Right cardiac atrium (tissue), 5 donors: ENCODE data around the gene MRPS23. TPM values are rescaled to one million over a fixed set of nuclear protein-coding genes. Genes with fewer than 3 reads are reported as not detected.

Experiments used
- polyA plus RNA-seq: library from polyadenylated mRNA; stranded (reverse); fragments of 200-250 nt; gene quantifications from one replicate; pipeline ENCODE4 v1.2.3, GENCODE V29; 2013
- total RNA-seq, 4 donors: library from RNA; stranded (reverse); fragmentation: NEBNext Ultra II Directional; extraction: Animal tissue kit (Norgen Biotek cat#: 25700); gene quantifications; one replicate each; pipeline ENCODE4 v1.2.1, GENCODE V29; 2021
- donor health status: healthy with polysubstance abuse.
- donor health status: DM: no; HTN: yes; CAD: no.
- donor health status: DM: no; HTN: no; CAD: no.
- donor health status: DM: no; HTN: yes; CAD: no; lungs with severe emphysema.
- donor health status: DM: yes; HTN: yes; CAD: no.

The MRPS23 gene
- total and polyA plus RNA-seq, 5 donors: 50.9 to 68.3 (median 60.8) TPM

Other genes with a start within 250 kb of the MRPS23 start
- not detected for gene CCDC182, start 104.7 kb downstream of the MRPS23 start, total RNA-seq
- not detected for gene CCDC182, start 104.7 kb downstream of the MRPS23 start, polyA plus RNA-seq
- 10 to 100 TPM; 53.1 to 60.5 (median 55.1) TPM for gene CUEDC1, start 105.4 kb upstream of the MRPS23 start, total RNA-seq
- 41.0 TPM for gene CUEDC1, start 105.4 kb upstream of the MRPS23 start, polyA plus RNA-seq
- gene VEZF1, start 138.2 kb upstream of the MRPS23 start, total RNA-seq: 10 to 100 TPM; 67.4 to 74.6 (median 68.5) TPM
- gene VEZF1, start 138.2 kb upstream of the MRPS23 start, polyA plus RNA-seq: 20.0 TPM
- 100 to 1,000 TPM in 3 of 4 donors, 10 to 100 TPM in 1; 97.9 to 132 (median 126) TPM for gene SRSF1, start 157.2 kb upstream of the MRPS23 start, total RNA-seq
- 58.9 TPM for gene SRSF1, start 157.2 kb upstream of the MRPS23 start, polyA plus RNA-seq
- 10 to 100 TPM; 58.1 to 73.0 (median 67.4) TPM for gene DYNLL2, start 233.4 kb upstream of the MRPS23 start, total RNA-seq
- gene DYNLL2, start 233.4 kb upstream of the MRPS23 start, polyA plus RNA-seq: 73.4 TPM